Hepatocyte (in vitro differentiated cells): ENCODE measurements around the gene SETBP1.

Experiments
- EZH2 ChIP-seq: fragments of 200-600 bp; sonication (generic); IDR thresholded peaks from 2 replicates; pipeline ENCODE4 v1.6.1; 2016; ENCODE audit warnings: antibody characterized with exemption, mild to moderate bottlenecking, borderline replicate concordance
- EZH2phosphoT487 ChIP-seq: fragments of 200-600 bp; sonication (generic); IDR thresholded peaks from one replicate; pipeline ENCODE4 v1.6.1; 2018; ENCODE audit warnings: antibody characterized with exemption, mild to moderate bottlenecking, low read depth, moderate library complexity; ENCODE audit not compliant: unreplicated experiment, severe bottlenecking
- TF ChIP-seq, protein P1 (sequence below): fragments of 200-600 bp; sonication (generic); IDR thresholded peaks from 2 replicates; pipeline ENCODE4 v1.5.1; 2016; ENCODE audit warnings: antibody characterized with exemption, mild to moderate bottlenecking; ENCODE audit not compliant: poor library complexity

DNA sequence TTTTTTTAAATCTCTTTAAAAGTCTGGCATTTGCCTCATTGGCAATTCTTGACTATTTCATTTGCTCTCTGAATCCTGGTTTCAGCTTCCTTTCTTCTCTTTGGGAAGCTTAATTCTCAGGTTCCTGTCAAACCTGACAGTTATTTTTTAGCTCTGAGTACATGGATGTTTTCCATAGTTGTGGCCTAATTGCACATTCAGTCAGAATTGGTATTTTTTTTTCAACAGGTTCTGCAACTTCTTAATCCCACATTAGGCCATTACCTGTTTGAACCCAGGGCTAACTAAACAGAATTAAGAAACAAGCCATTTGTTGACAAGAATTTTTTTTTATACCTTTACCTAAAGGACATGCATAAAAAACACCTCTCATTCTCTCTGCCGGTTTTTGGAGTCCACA is 338.8 kb downstream of the SETBP1 start:
- TF ChIP-seq, protein P1, sequence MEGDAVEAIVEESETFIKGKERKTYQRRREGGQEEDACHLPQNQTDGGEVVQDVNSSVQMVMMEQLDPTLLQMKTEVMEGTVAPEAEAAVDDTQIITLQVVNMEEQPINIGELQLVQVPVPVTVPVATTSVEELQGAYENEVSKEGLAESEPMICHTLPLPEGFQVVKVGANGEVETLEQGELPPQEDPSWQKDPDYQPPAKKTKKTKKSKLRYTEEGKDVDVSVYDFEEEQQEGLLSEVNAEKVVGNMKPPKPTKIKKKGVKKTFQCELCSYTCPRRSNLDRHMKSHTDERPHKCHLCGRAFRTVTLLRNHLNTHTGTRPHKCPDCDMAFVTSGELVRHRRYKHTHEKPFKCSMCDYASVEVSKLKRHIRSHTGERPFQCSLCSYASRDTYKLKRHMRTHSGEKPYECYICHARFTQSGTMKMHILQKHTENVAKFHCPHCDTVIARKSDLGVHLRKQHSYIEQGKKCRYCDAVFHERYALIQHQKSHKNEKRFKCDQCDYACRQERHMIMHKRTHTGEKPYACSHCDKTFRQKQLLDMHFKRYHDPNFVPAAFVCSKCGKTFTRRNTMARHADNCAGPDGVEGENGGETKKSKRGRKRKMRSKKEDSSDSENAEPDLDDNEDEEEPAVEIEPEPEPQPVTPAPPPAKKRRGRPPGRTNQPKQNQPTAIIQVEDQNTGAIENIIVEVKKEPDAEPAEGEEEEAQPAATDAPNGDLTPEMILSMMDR: no peak
- TF ChIP-seq EZH2 (no peak), EZH2phosphoT487 (no peak)
